ENCODE measurements around the gene SLAIN1.

SLAIN1 gene

DNA sequence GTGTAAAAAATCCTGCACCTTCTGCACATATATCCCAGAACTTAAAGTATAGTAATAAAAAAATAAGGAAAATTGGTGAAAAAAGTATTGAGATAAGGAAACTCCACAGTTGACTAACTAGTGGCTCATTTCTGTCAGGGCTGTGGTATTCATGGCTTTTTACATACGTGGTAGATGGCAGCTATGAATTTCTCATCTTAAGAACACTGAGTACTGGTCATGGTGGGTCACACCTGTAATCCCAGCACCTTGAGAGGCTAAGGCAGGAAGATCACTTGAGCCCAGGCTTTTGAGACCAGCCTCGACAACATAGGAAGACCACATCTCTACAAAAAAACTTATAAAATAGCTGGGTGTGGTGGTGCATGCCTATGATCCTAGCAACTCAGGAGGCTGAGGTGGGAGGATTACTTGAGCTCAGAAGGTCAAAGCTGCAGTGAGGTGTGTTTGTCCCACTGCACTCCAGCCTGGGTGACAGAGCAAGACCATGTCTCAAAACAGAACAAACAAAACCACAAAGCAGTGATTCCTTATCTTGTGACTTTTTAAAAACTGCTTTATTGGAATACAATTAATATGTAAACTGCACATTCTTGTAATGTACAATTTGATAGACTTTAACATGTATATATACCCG, 16.8 kb downstream of the SLAIN1 start:
- H3K4me3 ChIP-seq (replicated peaks in 1 of 2; ENCODE audit: low read depth in 2 of 2, low read length in 2 of 2), result no peak overlapping the region
- no peak for TF ChIP-seq CTCF (IDR thresholded peaks at IDR 0.05; ENCODE audit: low read depth, low read length)
- DNase-seq (ENCODE audit: low read depth in 2 of 2), result no peak

DNA sequence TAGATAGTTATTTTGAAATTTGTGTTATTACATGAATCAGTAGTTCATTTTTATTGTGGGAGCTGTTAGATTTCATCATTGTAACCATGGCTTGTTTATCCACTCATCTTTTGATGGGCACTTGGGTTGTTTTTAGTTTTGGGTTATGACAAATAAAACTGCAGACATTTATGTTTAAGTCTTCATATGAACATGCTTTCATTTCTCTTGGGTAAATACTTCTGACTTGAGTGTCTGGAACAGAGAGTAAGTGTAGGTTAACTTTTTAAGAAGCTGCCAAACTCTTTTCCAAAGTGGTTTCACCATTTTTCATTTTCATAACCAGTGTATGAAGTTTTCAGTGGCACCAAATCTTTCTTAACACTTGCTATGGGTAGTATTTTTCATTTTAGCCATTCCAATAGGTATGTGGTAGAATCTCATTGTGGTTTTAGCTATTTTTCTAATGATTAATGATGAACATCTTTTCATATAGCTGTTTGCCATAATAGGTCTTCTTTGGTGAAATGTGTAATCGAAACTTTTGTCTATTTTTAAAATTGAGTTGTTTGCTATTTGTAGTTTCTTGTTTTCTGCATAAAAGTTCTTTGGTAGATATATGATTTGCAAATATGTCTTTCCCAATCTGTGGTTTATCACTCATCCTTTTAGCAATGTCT, 17.9 kb downstream of the SLAIN1 start:
- DNase-seq (ENCODE audit: low read depth in 2 of 2), result no peak
- no peak for TF ChIP-seq CTCF (IDR thresholded peaks at IDR 0.05; ENCODE audit: low read depth, low read length)

GRCh38 chr13:77716692-77717091, 19.2 kb downstream of the SLAIN1 start:
- no peak for DNase-seq (ENCODE audit: low read depth in 2 of 2)
- no peak for TF ChIP-seq CTCF (IDR thresholded peaks at IDR 0.05; ENCODE audit: low read depth, low read length)
- H3K4me3 ChIP-seq (replicated peaks in 1 of 2; ENCODE audit: low read depth in 2 of 2, low read length in 2 of 2), result no peak overlapping the region

More for the DNA sequence above, 17.9 kb downstream of the SLAIN1 start:
- no peak overlapping the region for H3K4me3 ChIP-seq (replicated peaks in 1 of 2; ENCODE audit: low read depth in 2 of 2, low read length in 2 of 2)

- H3K4me3 ChIP-seq (replicated peaks in 1 of 2; ENCODE audit: low read depth in 2 of 2, low read length in 2 of 2), result no peak overlapping the region
- no peak for TF ChIP-seq CTCF (IDR thresholded peaks at IDR 0.05; ENCODE audit: low read depth, low read length)
- DNase-seq (ENCODE audit: low read depth in 2 of 2), result no peak
Measured at GRCh38 chr13:77717508-77717907, 20.0 kb downstream of the SLAIN1 start.

- no peak for TF ChIP-seq CTCF (IDR thresholded peaks at IDR 0.05; ENCODE audit: low read depth, low read length)
- DNase-seq (ENCODE audit: low read depth in 2 of 2), result no peak
- no peak overlapping the region for H3K4me3 ChIP-seq (replicated peaks in 1 of 2; ENCODE audit: low read depth in 2 of 2, low read length in 2 of 2)
Measured at GRCh38 chr13:77719128-77719527, 21.6 kb downstream of the SLAIN1 start.

DNA sequence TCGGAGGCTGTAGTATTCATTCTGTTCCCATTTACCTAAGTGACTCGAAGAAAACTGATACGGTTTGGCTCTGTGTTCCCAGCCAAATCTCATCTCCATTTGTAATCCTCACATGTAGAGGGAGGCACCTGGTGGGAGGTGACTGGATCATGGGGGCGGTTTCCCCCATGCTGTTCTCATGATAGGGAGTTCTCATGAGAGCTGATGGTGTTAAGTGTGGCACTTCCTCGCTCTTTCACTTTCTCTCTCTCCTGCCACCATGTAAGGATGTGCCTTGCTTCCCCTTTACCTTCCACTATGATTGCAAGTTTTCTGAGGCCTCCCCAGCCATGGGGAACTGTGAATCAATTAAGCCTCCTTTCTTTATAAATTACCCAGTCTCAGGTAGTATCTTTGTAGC, 23.5 kb downstream of the SLAIN1 start:
- no peak for TF ChIP-seq CTCF (IDR thresholded peaks at IDR 0.05; ENCODE audit: low read depth, low read length)
- H3K4me3 ChIP-seq (replicated peaks in 1 of 2; ENCODE audit: low read depth in 2 of 2, low read length in 2 of 2), result no peak overlapping the region
- DNase-seq (ENCODE audit: low read depth in 2 of 2), result no peak

Data from cardiac fibroblast (primary cell).